GM12891 (cell line): ENCODE measurements around the gene SFMBT2.

Experiments
- DNase-seq: peaks from one replicate; pipeline ENCODE4 v3.0.0; 2011; ENCODE audit warnings: low spot score; ENCODE audit not compliant: insufficient read length
- FAIRE-seq: peaks from 2 replicates; lab custom pipeline; 2011; peaks lifted over from hg19 to GRCh38; lab: Jason Lieb, UNC
- PAX5 ChIP-seq: IDR thresholded peaks from 2 replicates; pipeline ENCODE4 v1.6.1; 2011; ENCODE audit warnings: low read length, moderate library complexity, mild to moderate bottlenecking; ENCODE audit not compliant: insufficient read depth, severe bottlenecking
- POLR2A ChIP-seq: IDR thresholded peaks from 2 replicates; pipeline ENCODE4 v1.6.1; 2011; ENCODE audit warnings: low read depth, low read length, control low read depth
- POLR2AphosphoS5 ChIP-seq: IDR thresholded peaks from 2 replicates; pipeline ENCODE4 v1.6.1; 2011; ENCODE audit warnings: low read depth, low read length, control low read depth
- POU2F2 ChIP-seq: IDR thresholded peaks from 2 replicates; pipeline ENCODE4 v1.6.1; 2011; ENCODE audit warnings: low read depth, mild to moderate bottlenecking, control low read depth, low read length, moderate library complexity
- SPI1 ChIP-seq: IDR thresholded peaks from 2 replicates; pipeline ENCODE4 v1.6.1; 2011; ENCODE audit warnings: low read depth, low read length, control low read depth
- TAF1 ChIP-seq: IDR thresholded peaks from 2 replicates; pipeline ENCODE4 v1.6.1; 2011; ENCODE audit warnings: low read depth, low read length, control low read depth

The SFMBT2 gene

DNA sequence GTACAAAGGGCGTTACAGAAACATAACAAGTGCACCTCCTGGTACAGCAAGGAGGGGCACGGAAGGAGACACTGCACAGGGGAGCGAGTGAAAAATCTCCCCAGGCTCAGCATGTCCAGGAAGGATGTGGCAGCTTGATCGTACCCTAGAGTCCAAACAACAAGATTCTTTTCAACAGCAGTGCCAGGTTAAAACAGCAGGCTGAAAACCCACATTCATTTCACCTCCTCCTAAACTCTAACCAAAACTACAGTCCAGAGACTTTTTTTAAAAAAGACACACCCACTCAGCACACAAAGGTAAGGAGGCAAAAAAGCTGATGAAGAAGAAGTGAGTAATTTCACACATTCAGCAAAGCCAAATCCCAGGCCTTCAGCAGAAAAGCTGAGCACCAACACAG lies 138.8 kb downstream of the SFMBT2 start:
- FAIRE-seq (no peak), DNase-seq (no peak)
- TF ChIP-seq POU2F2 (no peak), POLR2AphosphoS5 (no peak), PAX5 (no peak), SPI1 (no peak), POLR2A (no peak), TAF1 (no peak)

DNA sequence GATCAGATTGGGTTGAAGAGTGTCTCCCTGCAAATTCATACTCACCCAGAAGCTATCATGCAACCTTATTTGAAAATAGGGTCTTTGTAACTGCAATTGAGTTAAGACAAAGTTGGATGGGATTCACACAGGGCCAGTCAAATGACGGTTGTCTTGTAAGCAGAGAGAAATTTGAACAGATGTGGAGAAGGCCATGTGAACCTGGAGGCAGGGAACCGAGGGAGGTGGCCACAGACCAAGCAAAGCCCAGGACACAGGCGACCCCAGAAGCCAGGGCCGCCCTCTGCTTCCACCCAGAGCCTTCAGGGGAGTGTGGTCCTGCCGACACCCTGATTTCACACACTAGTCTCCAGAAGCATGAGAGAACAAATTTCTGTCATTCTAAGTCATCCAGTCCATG lies 140.8 kb downstream of the SFMBT2 start:
- TF ChIP-seq PAX5: no peak
- TF ChIP-seq POU2F2: no peak
- TF ChIP-seq POLR2A: no peak
- no peak for TF ChIP-seq POLR2AphosphoS5
- TF ChIP-seq TAF1: no peak
- no peak for TF ChIP-seq SPI1
- FAIRE-seq (no peak), DNase-seq (no peak)

DNA sequence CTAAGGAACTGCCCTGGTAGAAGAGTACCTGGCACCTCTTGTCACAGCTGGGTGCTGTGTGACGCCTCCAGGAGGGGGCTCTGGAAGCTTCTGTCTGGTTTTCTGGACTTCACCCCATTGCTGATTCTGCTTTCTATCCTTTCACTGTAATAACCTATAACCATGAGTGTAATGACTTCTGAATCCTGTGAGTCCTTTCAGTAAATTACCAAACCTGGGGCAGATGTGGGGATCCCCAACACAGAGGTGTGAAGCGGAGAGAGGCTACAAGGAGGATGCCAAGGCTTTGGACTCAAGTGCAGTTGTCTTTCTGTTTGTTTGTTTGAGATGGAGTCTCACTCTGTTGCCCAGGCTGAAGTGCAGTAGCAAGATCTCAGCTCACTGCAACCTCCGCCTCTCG lies 143.7 kb downstream of the SFMBT2 start:
- no peak for FAIRE-seq
- no peak for DNase-seq
- TF ChIP-seq SPI1 (no peak), POLR2AphosphoS5 (no peak), POU2F2 (no peak), POLR2A (no peak), PAX5 (no peak), TAF1 (no peak)

DNA sequence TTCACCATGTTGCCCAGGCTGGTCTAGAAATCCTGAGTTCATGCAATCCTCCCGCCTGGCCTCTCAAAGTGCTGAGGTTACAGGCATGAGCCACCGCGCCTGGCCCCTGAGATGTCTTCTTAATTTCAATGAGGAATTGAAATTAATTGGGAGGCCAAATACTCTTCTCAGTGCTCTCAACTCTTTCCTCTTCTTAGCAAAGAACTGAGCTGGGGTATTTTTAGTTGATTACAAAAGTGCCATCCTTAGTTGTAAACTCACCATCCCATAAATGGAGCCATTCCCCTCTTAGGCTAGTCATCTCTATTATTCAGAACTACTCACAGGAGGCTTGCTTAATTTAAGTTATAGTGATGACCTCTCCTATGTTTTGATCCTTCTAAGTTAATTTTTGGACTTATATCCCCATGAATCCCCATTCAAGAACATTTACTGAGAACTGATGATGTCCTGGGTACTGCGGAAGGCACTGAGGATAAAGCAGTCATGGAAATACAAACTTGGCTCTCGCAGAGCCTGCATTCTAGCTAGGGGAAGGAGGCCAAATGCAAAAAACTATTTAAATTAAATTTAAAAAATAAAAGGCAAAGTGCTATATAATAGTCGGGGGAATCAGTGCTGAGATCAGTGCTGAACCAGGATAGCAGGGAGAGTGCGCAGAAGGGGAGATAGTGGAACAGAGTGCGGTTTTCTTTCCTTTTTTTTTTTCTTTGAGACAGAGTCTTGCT lies 145.3 kb downstream of the SFMBT2 start:
- FAIRE-seq (no peak), DNase-seq (no peak)
- TF ChIP-seq TAF1 (no peak), POLR2A (no peak), SPI1 (no peak), POU2F2 (no peak), POLR2AphosphoS5 (no peak), PAX5 (no peak)

DNA sequence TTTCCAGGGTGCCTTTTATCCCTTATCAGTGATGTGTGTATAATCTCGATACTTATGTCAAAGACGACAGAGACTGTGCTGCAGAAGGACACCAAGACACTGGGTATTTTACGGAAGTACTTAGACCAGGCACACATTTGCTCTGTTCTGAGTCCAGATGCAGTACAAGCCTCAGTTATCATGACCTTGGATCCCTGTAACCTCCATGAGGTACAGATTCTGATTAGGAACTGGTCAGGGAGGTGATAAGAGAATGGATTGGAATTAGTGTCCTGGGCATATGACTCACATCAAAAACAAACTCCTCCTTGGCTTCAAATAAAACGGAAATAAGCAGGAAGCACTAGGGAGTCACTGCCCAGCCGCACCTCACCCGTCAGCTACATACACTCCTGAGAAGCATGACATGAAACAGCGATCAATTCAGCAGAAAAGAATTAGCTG lies 146.5 kb downstream of the SFMBT2 start:
- no peak for DNase-seq
- TF ChIP-seq SPI1 (no peak), POU2F2 (no peak), TAF1 (no peak), POLR2AphosphoS5 (no peak), PAX5 (no peak), POLR2A (no peak)
- peak; percentile 41 for FAIRE-seq

DNA sequence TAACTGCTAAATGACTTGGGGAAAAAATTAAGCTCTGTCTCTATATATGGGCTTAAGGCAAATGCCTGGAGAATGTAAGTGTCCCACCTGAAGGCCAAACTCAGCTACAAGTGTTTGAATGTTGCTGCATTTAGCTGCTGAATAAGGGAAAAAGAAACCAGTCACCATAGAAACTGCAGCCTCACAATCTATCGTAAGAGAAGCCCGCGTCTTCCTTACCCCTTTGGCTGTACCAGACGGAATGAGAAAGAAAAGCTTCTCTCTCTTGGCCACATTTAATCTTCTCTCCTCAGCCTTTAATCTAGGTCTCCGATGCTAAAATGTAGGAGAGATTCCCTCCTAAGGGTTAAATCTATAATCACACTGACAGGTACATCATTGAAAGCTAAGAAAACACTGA lies 147.2 kb downstream of the SFMBT2 start:
- FAIRE-seq: no peak
- TF ChIP-seq POLR2A (no peak), POU2F2 (no peak), POLR2AphosphoS5 (no peak), TAF1 (no peak), PAX5 (no peak), SPI1 (no peak)
- DNase-seq: no peak

DNA sequence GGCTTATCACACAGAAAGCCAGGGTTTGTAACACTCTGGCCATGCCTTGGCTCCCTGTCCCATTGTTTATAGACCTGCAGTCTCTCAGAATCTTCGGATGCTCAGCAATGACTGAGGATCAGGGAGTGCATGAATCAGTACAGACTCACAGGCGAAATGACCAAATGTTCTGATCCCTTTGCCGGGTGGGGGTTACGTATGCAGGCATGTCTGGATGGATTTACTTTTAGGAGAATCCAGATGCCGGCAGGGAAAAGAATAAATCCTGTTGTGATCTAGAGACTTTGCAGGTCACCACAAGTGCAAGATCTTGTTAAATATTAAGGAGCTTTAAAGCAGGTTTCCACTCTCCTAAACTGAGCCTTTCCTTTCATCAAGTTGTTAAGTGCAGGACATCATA lies 149.5 kb downstream of the SFMBT2 start:
- DNase-seq (no peak), FAIRE-seq (no peak)
- TF ChIP-seq TAF1 (no peak), PAX5 (no peak), POLR2AphosphoS5 (no peak), POU2F2 (no peak), POLR2A (no peak), SPI1 (no peak)

DNA sequence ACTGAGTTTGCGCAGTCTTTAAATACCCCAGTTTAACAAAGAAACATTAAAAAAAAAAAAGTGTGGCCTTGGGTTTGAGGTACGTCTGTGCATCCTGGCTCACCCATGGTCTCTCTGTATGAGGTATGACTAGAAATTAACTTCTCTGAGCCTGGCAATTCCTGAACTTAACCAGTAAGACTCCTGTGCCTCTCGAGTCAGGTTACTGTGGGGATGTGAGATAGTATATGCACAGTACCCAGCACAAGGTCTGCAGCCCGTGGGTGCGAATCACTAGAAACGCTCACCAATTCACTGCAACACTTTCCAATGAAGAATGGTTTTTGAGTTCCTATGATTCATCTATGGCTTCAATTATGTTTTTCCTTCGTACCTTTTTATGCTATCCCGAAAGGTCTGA lies 149.9 kb downstream of the SFMBT2 start:
- DNase-seq: no peak
- FAIRE-seq: no peak

DNA sequence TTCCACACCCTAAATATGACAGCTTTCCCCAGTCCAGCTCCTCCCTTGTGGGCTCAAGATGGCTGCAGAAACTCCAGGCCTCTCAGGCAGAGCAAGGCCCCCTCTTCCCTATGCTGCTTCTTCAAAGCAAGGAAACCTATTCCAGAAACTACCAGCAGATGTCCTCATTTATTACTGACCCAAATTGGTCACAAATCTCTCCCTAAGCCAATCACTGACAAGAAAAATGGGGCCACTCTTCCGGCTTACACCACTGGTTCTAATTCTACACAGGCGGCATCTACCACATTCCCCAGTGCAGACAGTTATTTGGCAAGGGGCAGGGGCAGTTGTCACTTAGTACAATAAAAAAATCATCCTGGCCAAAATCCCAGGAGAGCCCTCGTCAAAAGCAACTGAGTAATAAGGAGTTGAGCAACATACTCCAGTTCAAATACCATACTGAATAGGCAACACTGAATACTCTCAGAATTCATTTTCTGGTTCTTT lies 150.4 kb downstream of the SFMBT2 start:
- TF ChIP-seq TAF1 (no peak), POLR2AphosphoS5 (no peak), POU2F2 (no peak), PAX5 (no peak), SPI1 (no peak), POLR2A (no peak)
- FAIRE-seq (peak; percentile 13), DNase-seq (peak; percentile 20)

More for the DNA sequence above, 149.9 kb downstream of the SFMBT2 start:
- TF ChIP-seq SPI1 (no peak), TAF1 (no peak), POLR2A (no peak), POU2F2 (no peak), PAX5 (no peak), POLR2AphosphoS5 (no peak)
